Muscle of leg (tissue), 16 donors: Measurements from ENCODE around the gene THAP12. TPM values are rescaled to one million over a fixed set of nuclear protein-coding genes. Genes with fewer than 3 reads are reported as not detected.

ENCODE experiments used
- DNase-seq: peaks from one replicate; pipeline ENCODE4 v3.0.0; 2013
- H3K27ac ChIP-seq: one replicate; pipeline ENCODE4 v1.5.1; 2013; ENCODE audit warnings: mild to moderate bottlenecking, low read length, control low read depth
- H3K27me3 ChIP-seq: one replicate; pipeline ENCODE4 v1.6.1; 2013; ENCODE audit warnings: low read length; ENCODE audit not compliant: control insufficient read depth, insufficient read depth
- H3K36me3 ChIP-seq: one replicate; pipeline ENCODE4 v1.6.1; 2013; ENCODE audit warnings: low read length; ENCODE audit not compliant: control insufficient read depth, insufficient read depth
- H3K4me1 ChIP-seq: one replicate; pipeline ENCODE4 v1.6.1; 2013; ENCODE audit warnings: low read length; ENCODE audit not compliant: control insufficient read depth, insufficient read depth
- H3K4me3 ChIP-seq: one replicate; pipeline ENCODE4 v1.5.1; 2013; ENCODE audit warnings: low read length, control low read depth
- H3K9me3 ChIP-seq: replicated peaks from 2 replicates; pipeline ENCODE4 v1.6.1; 2013; ENCODE audit warnings: low read depth, low read length; ENCODE audit not compliant: control insufficient read depth
- WGBS: methylation state at CpG from one replicate; pipeline ENCODE4 v1.1.5; 2013; ENCODE audit warnings: missing lambda C conversion rate; ENCODE audit not compliant: insufficient coverage; 5-methylcytosine and 5-hydroxymethylcytosine counted together
- long read RNA-seq, 11 donors: transcript quantifications; one replicate each; lab custom pipeline, GENCODE V29; 2026
- polyA plus RNA-seq, 8 donors: library from polyadenylated mRNA; unstranded; fragments of 120-200 nt; gene quantifications; one replicate each; pipeline versions ENCODE4 v1.2.1 to v1.2.3, GENCODE V29; 2013; ENCODE audit warnings: inconsistent platforms in 1 of 8, low replicate concordance in 1 of 8; ENCODE audit not compliant: insufficient read length in 8 of 8, insufficient read depth in 1 of 8
- total RNA-seq: library from RNA; stranded (reverse); fragments of 120-200 nt; gene quantifications from one replicate; pipeline ENCODE4 v1.2.4, GENCODE V29; 2013

The THAP12 gene, protein sequence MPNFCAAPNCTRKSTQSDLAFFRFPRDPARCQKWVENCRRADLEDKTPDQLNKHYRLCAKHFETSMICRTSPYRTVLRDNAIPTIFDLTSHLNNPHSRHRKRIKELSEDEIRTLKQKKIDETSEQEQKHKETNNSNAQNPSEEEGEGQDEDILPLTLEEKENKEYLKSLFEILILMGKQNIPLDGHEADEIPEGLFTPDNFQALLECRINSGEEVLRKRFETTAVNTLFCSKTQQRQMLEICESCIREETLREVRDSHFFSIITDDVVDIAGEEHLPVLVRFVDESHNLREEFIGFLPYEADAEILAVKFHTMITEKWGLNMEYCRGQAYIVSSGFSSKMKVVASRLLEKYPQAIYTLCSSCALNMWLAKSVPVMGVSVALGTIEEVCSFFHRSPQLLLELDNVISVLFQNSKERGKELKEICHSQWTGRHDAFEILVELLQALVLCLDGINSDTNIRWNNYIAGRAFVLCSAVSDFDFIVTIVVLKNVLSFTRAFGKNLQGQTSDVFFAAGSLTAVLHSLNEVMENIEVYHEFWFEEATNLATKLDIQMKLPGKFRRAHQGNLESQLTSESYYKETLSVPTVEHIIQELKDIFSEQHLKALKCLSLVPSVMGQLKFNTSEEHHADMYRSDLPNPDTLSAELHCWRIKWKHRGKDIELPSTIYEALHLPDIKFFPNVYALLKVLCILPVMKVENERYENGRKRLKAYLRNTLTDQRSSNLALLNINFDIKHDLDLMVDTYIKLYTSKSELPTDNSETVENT
- total RNA-seq: 65.2 TPM
- polyA plus RNA-seq: 10 to 100 TPM; 40.0 to 68.8 (median 55.7) TPM
- long read RNA-seq, donor 1, transcript THAP12-201 (5 exons, 3,300 nt): major isoform, 8 of 8 reads
- long read RNA-seq, donor 1, partial matches to known transcripts: 0 of 8 reads
- long read RNA-seq, donor 1, other reads (novel, unspliced or antisense): 0 of 8 reads
- long read RNA-seq, donor 2: 0 reads
- long read RNA-seq, donor 3, transcript THAP12-201 (5 exons, 3,300 nt): major isoform, 8 of 10 reads
- long read RNA-seq, donor 3, partial matches to known transcripts: 0 of 10 reads
- long read RNA-seq, donor 3, other reads (novel, unspliced or antisense): 0 of 10 reads
- long read RNA-seq, donor 4, partial matches to known transcripts: 0 of 3 reads
- long read RNA-seq, donor 4, other reads (novel, unspliced or antisense): 0 of 3 reads
- long read RNA-seq, donor 5, transcript THAP12-203 (6 exons, 882 nt): minor isoform, 6 of 23 reads
- long read RNA-seq, donor 5, transcript THAP12-201 (5 exons, 3,300 nt): major isoform, 17 of 23 reads
- long read RNA-seq, donor 5, partial matches to known transcripts: 0 of 23 reads
- long read RNA-seq, donor 5, other reads (novel, unspliced or antisense): 0 of 23 reads
- long read RNA-seq, donor 6, transcript THAP12-201 (5 exons, 3,300 nt): major isoform, 18 of 19 reads
- long read RNA-seq, donor 6, partial matches to known transcripts: 0 of 19 reads
- long read RNA-seq, donor 6, other reads (novel, unspliced or antisense): 0 of 19 reads
- long read RNA-seq, donor 7, transcript THAP12-201 (5 exons, 3,300 nt): major isoform, 7 of 17 reads
- long read RNA-seq, donor 7, partial matches to known transcripts: 6 of 17 reads
- long read RNA-seq, donor 7, other reads (novel, unspliced or antisense): 0 of 17 reads
- long read RNA-seq, donor 8, partial matches to known transcripts: 0 of 4 reads
- long read RNA-seq, donor 8, other reads (novel, unspliced or antisense): 0 of 4 reads
- long read RNA-seq, donor 9, partial matches to known transcripts: 0 of 3 reads
- long read RNA-seq, donor 9, other reads (novel, unspliced or antisense): 0 of 3 reads
- long read RNA-seq, donor 10, full-length matches to known transcripts: 18 of 23 reads
- long read RNA-seq, donor 10, partial matches to known transcripts: 5 of 23 reads
- long read RNA-seq, donor 10, other reads (novel, unspliced or antisense): 0 of 23 reads
- long read RNA-seq, donor 11, transcript THAP12-201 (5 exons, 3,300 nt): major isoform, 10 of 12 reads
- long read RNA-seq, donor 11, partial matches to known transcripts: 0 of 12 reads
- long read RNA-seq, donor 11, other reads (novel, unspliced or antisense): 0 of 12 reads

DNA sequence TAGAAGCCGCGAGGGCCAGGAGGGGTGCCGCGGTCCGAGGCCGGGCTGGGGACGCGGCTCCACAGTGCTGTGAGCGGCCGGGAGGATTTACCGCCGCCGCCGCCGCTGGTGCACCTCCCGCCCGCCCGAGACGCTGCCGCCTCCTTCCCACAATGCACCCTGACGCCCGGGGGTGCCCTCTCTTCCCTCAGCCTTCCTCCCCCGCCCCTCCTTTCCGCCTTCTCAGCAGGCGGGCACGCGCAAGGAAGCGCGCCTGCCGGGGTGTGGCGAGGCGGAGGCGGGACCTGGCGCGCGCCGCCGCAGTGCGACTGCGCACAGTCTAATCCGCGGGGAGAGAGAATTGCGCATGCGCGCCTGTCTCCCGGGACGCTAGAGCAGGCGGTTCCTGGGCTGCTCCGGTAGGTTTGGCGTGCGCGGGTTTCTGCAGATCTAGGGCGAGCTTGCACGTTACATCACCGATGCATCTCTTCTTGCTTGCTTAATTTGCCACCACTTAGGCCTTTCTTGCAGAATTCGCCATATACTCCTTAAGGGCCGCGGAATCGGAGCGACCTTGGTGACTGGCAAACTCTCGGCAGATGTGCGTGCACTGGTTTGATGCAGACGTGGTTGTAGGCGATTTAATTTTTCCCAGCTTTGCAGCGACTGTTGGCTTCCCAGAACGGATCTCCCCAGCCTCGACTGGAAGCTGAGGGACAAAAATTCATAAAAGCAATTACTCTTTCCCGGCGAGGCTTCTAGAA, at the start of gene THAP12, which contains the start of gene GVQW3:
Gene THAP12 (minus strand): TSS at position 156 of the 743 bp plus-strand sequence. CDS start 296 bp downstream, outside the sequence.
Gene GVQW3 (plus strand): TSS at position 347 of the 743 bp plus-strand sequence. CDS start 506 bp downstream, outside the sequence.
- peaks cover 24% of the 10 kb centered on the region for H3K4me1 ChIP-seq
- WGBS: 0% methylated on average over 66 of the region's 69 CpGs
- no peaks in the 10 kb centered on the region for H3K27me3 ChIP-seq
- DNase-seq: peak; percentile 99
- H3K9me3 ChIP-seq: no peaks in the 10 kb centered on the region
- H3K36me3 ChIP-seq: peaks cover 5% of the 10 kb centered on the region
- H3K27ac ChIP-seq: peak within 1 kb of the TSS; percentile 72
- H3K4me3 ChIP-seq: peak within 1 kb of the TSS; percentile 83

DNA sequence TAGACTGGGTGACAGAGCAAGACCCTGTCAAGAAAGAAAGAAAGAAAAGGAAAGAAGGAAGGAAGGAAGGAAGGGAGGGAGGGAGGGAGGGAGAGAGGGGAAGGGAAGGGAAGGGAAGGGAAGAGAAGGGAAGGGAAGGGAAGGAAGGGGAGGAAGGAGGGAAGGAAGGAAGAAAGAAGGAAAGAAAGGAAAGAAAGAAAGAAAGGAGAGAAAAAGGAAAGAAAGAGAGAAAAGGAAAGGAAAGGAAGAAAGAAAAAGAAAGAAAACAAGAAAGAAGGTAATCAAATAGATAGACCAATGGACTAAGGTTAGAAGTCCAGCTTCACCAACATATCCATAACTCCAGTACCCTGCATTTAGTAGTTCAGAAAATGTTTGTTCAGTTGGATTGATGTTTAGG, 45.7 kb upstream of the THAP12 start:
- H3K27ac ChIP-seq: no peak overlapping the region
- no peaks in the 10 kb centered on the region for H3K27me3 ChIP-seq
- no peak for DNase-seq
- H3K4me3 ChIP-seq: no peak overlapping the region
- H3K4me1 ChIP-seq: no peaks in the 10 kb centered on the region
- no peaks in the 10 kb centered on the region for H3K36me3 ChIP-seq
- H3K9me3 ChIP-seq: no peaks in the 10 kb centered on the region

DNA sequence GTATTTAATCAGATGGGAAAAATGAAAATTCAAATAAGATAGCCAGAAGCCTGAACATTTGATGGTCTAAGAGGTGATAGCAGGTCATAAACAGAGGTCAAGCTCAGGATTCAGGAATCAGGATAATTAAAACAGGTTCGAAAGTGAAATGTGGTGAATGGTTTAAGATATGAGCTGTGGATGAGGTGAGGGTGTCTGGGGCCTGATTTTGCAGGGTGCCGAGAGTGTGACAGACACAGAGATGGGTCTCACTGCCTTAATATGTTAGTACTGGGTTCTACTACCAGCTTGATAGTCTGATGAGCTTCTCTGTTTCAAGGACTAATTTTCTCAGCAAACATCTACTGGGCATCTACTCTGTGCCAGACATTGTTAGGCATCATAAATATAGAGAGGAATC, 44.0 kb upstream of the THAP12 start:
- Histone ChIP-seq H3K36me3 (no peaks in the 10 kb centered on the region), H3K27me3 (no peaks in the 10 kb centered on the region), H3K4me3 (no peak overlapping the region), H3K4me1 (no peaks in the 10 kb centered on the region), H3K9me3 (no peaks in the 10 kb centered on the region), H3K27ac (no peak overlapping the region)
- WGBS: 75% methylated on average over 1 of the region's 2 CpGs
- DNase-seq: no peak

DNA sequence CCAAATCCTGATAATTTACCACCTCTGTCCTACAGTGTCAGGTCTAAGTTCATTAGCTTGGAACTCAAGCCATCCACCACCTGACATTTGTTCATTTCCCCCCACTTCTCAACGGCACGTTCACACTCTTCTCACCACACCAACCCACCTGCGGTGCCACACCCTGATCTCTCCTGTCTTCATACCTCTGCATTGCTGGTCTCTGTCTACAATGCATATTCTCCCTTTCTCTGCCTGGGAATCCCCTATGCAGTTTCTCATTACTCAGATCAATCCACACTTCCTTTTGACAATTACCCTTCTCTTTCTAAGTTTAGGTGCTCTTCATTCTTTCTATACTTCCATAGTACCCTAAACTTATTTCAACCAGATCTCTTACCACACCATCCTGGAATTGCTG, 43.4 kb upstream of the THAP12 start:
- WGBS: 68% methylated on average over 3 of the region's 3 CpGs
- Histone ChIP-seq H3K27me3 (no peaks in the 10 kb centered on the region), H3K4me3 (no peak overlapping the region), H3K36me3 (no peaks in the 10 kb centered on the region), H3K27ac (no peak overlapping the region), H3K4me1 (no peaks in the 10 kb centered on the region), H3K9me3 (no peaks in the 10 kb centered on the region)
- no peak for DNase-seq

DNA sequence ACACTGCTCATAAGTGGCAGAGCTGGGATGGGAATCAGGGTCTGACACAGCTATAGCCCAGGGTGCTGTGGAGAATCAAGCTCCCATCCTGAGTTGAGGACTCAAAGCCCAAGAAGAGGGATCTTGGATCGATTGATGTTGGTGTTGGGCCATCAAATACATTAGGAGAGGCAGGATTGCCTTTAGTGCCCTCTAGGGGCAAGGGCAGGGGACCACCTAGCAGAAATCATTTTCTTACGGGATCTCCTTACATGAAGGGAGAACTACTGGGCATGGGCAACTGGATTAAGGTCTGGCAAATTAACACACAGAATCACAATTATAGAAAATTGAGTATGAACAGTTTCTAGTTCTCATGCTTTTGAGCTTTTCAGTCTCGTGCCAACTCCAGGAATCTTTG, 39.0 kb upstream of the THAP12 start:
- no peak overlapping the region for H3K4me3 ChIP-seq
- 0% methylated on average over 1 of the region's 3 CpGs for WGBS
- H3K36me3 ChIP-seq: no peaks in the 10 kb centered on the region
- H3K9me3 ChIP-seq: no peaks in the 10 kb centered on the region
- no peaks in the 10 kb centered on the region for H3K27me3 ChIP-seq
- no peak overlapping the region for H3K27ac ChIP-seq
- H3K4me1 ChIP-seq: no peaks in the 10 kb centered on the region
- DNase-seq: no peak

DNA sequence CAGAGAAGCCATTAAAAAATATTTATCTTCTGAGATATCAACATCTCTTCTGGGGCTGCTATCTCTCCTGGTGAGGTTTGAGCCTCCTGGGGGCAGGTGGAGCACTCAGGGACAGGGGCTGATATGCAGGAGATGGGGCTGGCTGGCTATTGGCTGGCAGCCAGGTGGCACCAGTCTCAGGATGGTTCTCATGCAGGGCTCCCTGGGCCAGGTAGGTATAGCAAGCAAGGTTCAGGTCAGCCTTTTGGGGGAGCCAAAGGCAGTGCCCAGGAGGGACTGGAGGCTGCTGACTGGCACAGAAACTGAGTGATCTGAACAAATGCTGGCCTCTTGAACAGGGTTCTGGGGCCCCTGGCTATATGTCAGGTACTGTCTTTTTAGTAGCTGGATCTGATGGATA, 34.1 kb upstream of the THAP12 start:
- H3K27ac ChIP-seq: no peak overlapping the region
- no peak overlapping the region for H3K4me3 ChIP-seq
- no peaks in the 10 kb centered on the region for H3K9me3 ChIP-seq
- H3K4me1 ChIP-seq: peaks cover 19% of the 10 kb centered on the region
- no peak for DNase-seq
- no peaks in the 10 kb centered on the region for H3K36me3 ChIP-seq
- H3K27me3 ChIP-seq: no peaks in the 10 kb centered on the region

DNA sequence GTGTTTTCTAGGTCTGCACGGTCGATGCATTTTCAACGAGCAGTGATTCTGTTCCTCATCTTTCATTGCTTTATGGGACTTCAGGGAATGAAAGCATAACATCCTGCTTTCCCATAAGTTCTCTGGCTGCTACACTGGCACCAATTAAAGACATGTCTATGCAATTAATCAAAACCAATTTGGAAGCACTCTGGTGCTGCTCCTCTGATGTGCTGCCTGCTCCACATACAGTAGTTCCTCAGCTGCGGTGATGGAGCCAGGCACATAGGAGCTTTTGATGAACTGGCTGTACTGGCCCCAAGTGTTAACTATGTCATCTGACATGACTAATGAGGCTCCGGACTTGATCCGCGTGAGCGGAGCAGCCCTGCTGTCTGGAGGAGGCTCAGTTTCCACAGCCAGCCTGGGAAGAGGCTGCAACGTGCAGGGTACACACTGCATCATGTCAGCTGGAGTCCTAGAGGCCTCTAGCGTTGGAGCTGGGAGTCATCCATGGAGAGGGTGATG, 30.0 kb upstream of the THAP12 start:
- H3K4me1 ChIP-seq: peaks cover 22% of the 10 kb centered on the region
- H3K36me3 ChIP-seq: no peaks in the 10 kb centered on the region
- WGBS: 21% methylated on average over 7 of the region's 10 CpGs
- peak overlapping the region; percentile 55 for H3K27ac ChIP-seq
- no peaks in the 10 kb centered on the region for H3K9me3 ChIP-seq
- peak; percentile 46 for DNase-seq
- no peaks in the 10 kb centered on the region for H3K27me3 ChIP-seq
- H3K4me3 ChIP-seq: no peak overlapping the region

DNA sequence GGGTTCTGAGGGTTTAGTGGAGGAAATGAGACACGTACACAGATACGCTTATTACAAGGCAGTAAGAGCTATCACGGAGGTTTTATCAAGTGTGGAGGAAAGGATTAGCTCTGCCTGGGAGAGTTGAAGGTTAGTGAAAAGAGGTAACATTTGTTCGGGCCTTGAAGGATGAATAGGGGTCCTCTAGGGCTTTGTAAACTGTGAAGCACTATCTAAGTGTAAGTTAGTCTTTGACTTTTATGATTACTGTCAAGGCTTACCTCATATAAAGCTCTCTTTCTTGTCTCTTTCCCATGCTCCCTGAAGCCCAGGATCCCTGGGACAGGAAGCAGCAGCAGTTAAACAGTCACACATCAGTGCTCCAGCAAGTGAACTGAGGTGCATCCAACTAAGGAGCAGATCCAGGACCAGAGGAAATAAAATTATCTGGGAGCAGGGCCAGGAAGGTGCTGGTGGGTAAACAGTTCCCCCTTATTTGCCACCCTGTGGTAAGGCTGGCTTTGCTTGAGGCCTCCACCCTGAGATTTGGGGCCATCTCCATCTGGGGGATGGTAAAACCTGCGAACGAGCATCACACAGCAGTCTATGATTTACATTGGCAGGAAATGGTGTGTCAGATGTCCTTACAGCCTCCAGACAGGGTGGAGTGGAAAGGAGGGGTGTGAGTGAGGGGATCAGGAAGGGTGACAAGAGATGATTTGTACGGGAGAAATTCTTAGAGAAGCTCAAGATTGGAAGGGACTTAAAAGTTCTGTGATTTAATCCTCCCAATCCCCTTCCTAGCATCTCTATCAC, 27.4 kb upstream of the THAP12 start:
- no peaks in the 10 kb centered on the region for H3K9me3 ChIP-seq
- H3K27ac ChIP-seq: no peak overlapping the region
- no peak for DNase-seq
- 38% methylated on average over 5 of the region's 7 CpGs for WGBS
- no peaks in the 10 kb centered on the region for H3K27me3 ChIP-seq
- no peak overlapping the region for H3K4me3 ChIP-seq
- peaks cover 21% of the 10 kb centered on the region for H3K4me1 ChIP-seq
- H3K36me3 ChIP-seq: no peaks in the 10 kb centered on the region
